ENCODE results near the gene CACNB2. TPM values are rescaled to one million over a fixed set of nuclear protein-coding genes. Genes with fewer than 3 reads are reported as not detected.
"Not testable (repeated sequence)": the region's sequence is repeated elsewhere in the genome, so short reads cannot be mapped to it uniquely, and the experiment has no call there.

The CACNB2 gene
- total RNA-seq, 1 donor from 2014 or later = 45.6 TPM

DNA sequence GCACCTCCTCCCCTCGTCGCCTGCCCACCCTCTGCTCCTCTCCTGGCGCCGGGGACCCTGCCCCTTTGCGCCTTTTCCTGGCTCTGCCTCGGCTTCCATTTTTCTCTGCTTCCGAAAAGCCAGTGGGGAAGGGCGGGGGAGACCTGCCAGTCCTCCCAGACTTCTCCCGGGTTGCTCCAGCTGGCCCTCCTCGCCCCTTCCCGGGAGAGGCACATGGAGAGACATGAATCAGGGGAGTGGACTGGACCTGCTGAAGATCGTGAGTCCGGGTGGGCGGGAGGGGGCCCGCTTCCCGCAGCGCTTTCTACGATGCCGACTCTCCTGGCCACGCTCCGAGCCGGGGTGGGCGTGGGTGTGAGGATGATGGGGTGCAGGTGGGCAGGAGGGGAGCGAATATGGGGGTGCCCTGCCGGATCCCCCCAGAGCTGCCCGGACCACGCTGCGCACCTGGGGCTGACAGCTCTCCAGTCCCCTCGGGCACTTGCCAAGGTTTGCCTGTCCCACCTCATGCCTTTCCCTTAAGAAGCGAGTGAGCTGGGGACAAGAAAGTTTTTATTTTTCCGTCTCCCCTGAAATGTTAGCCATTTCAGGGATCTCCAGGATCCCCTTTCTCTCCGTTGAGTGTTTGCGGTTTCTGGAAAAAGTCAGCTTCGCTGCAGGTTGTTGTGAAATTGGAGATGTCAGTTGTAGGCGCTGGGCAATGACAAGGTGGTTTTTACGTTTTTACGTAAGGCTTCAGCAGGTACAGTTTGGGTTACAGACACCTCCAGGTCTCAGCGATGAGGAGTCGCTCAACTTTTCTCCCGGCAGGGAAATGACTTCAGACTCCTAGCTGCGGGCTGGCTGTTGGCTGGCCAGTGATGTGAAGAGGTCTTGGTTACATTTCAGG, 977 bp downstream of the CACNB2 start:
- DNase-seq (ENCODE audit: missing footprints) (no peak), ATAC-seq (peak; percentile 21)
- intact Hi-C loops (cut with DNase I) = loop anchor here (2.0 to 10.0 kb wide), 3 partner anchors 40 to 230 kb away; no protein-coding TSS in a partner anchor

- intact Hi-C loops (cut with DNase I) = loop anchor here (2.0 to 10.0 kb wide), 2 partner anchors 69 to 163 kb away; no protein-coding TSS in a partner anchor
- DNase-seq (ENCODE audit: missing footprints) = no peak
- ATAC-seq = no peak
These were observed 1.9 kb downstream of the CACNB2 start for GRCh38 chr10:18142151-18142550.

GRCh38 chr10:18144396-18144795, 4.2 kb downstream of the CACNB2 start:
- DNase-seq (ENCODE audit: missing footprints) = no peak
- ATAC-seq = no peak
- intact Hi-C loops (cut with DNase I) = loop anchor here (10.0 kb wide), 1 partner anchor 160 kb away; no protein-coding TSS in a partner anchor

GRCh38 chr10:18144928-18145327, 4.7 kb downstream of the CACNB2 start:
- intact Hi-C loops (cut with DNase I) = loop anchor here (10.0 kb wide), 1 partner anchor 160 kb away; no protein-coding TSS in a partner anchor
- ATAC-seq (peak; percentile 81), DNase-seq (ENCODE audit: missing footprints) (peak; percentile 76)

DNA sequence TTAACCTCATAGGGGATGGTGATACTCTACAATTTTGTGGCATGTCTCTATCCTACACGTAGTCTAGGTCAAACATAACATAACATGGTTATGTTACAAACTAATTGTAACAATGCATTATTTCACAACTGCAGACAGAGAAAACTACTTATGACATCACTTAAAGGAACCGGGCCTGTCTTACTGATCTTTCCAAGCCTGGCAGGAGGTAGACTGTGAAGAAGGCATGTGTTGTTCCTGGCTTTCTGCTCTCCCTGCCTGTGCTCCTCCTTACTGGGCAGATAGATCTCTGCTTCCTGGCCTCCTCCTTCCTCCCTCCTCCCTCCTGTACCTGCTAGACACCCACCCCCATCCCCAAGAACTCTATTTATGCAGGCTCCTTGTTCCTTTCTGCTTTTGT, 5.4 kb downstream of the CACNB2 start:
- intact Hi-C loops (cut with DNase I) = loop anchor here (10.0 kb wide), 1 partner anchor 159 kb away; no protein-coding TSS in a partner anchor
- ATAC-seq = no peak
- DNase-seq (ENCODE audit: missing footprints) = no peak

GRCh38 chr10:18149196-18149800, 9.1 kb downstream of the CACNB2 start:
- intact Hi-C loops (cut with DNase I) = loop anchor here (10.0 kb wide), 1 partner anchor 156 kb away; no protein-coding TSS in a partner anchor
- no peak for ATAC-seq
- DNase-seq (ENCODE audit: missing footprints) = no peak

- intact Hi-C loops (cut with DNase I) = no loop called here
- ATAC-seq (no peak), DNase-seq (ENCODE audit: missing footprints) (no peak)
These were observed 11.2 kb downstream of the CACNB2 start for GRCh38 chr10:18151356-18151890.

DNA sequence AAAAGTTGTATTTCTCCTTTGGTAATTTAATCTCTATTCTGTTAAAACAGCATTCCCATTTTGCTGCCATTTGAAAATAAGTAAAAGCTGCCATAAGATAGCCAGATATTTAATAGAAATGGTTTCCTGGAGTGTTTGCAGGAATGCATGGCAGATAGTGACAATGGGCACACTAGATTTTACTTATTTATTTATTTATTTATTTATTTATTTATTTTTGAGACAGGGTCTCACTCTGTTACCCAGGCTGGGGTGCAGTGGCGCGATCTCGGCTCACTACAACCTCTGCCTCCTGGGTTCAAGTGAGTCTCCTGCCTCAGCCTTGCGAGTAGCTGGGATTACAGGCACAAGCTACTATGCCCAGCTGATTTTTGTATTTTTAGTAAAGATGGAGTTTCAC, 13.2 kb downstream of the CACNB2 start:
- DNase-seq (ENCODE audit: missing footprints); intact Hi-C loops (cut with DNase I); ATAC-seq: not testable (repeated sequence)

DNA sequence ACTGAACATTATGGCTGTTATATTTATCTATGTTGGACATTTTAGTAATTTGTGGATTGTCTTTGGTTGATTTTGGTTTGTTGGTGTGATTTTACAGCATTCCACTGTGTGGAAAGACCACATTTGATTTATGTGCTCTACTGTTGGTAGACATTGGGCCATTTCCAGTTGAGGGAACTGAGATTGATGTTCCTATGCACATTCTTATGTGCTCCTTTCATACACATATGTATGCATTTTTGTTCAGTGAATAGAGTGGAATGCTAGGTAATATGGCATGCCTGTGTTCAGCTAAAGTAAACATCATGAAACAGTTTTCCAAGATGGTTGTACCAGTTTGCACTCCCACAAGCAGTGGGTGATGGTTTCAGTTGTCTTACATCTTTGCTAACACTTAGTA, 15.1 kb downstream of the CACNB2 start:
- DNase-seq (ENCODE audit: missing footprints) (no peak), ATAC-seq (no peak)
- intact Hi-C loops (cut with DNase I) = no loop called here

- intact Hi-C loops (cut with DNase I); ATAC-seq; DNase-seq (ENCODE audit: missing footprints): not testable (repeated sequence)
These were observed 16.6 kb downstream of the CACNB2 start for GRCh38 chr10:18156797-18157196.

- intact Hi-C loops (cut with DNase I) = no loop called here
- DNase-seq (ENCODE audit: missing footprints) (no peak), ATAC-seq (no peak)
These were observed 17.7 kb downstream of the CACNB2 start for GRCh38 chr10:18157881-18158280.

DNA sequence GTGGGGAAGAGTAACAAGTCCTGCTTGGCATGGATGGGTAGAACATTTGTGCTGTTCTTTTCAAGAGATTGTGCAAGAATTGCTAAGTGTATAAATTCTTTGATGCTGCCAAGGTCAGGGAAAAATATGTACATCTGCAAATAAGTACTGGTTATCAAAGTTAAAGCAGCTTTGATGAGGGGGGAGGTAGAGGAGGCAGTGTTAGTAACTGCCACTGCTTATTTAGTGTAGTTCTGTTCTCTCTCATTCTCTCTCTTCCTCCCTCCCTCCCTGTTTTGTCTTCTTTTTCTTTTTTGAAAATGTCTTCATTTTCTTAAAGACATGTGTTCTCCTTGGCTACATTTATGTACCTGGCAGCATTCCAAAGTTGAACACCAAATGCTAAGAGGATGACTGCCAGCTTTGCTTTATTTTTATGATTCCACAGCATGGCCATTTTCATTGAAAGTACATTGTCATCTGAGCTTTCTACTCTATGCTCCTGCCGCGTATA, 18.6 kb downstream of the CACNB2 start:
- ATAC-seq (peak; percentile 39), DNase-seq (ENCODE audit: missing footprints) (no peak)
- intact Hi-C loops (cut with DNase I) = no loop called here

DNA sequence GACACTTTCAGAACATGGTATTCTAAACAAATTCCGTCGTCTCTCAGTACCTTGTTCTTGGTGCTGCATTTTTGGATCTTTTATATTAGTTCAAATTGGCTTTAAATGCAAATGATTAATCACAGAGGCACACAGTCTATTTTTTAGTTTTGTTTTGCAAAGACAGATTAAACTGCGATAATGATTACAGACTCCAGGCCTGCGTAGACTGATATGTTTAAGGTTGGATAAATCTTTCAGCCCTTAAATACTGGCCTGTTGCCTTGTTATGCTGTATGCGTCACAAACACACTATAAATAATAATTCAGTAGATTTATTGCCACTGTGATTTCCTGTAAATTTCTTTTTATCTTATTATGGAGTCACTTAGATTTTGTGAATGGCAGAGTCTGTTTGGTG, 19.3 kb downstream of the CACNB2 start:
- intact Hi-C loops (cut with DNase I) = no loop called here
- ATAC-seq (no peak), DNase-seq (ENCODE audit: missing footprints) (no peak)

DNA sequence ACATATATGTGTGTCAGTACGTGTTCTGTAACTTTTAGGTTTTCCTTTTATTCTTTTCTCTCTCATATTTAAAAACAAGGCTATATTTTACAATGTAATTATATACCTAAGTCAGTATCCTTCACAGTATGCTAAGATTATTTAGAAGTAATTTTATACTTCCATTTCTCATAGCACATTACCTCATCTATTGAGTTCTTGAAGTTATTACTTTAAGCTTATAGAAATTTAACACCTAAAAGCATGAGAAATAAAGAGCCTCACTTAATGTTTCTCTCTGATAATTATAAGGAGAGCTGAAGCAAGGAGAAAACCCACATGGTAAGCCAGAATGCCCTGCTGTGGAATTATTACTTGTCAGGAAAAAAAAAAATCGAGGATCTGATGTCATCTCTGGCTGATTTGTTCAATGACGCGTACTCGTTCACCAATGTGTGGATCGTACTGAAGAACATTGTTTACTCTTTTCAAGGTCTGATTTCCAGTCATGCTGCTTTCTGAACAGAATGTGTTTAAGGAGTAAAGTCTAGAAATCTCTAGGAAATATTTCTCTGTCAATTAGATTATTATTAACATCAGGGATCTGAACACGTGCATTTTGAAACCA, 21.9 kb downstream of the CACNB2 start:
- no peak for DNase-seq (ENCODE audit: missing footprints)
- ATAC-seq = no peak
- intact Hi-C loops (cut with DNase I) = no loop called here

DNA sequence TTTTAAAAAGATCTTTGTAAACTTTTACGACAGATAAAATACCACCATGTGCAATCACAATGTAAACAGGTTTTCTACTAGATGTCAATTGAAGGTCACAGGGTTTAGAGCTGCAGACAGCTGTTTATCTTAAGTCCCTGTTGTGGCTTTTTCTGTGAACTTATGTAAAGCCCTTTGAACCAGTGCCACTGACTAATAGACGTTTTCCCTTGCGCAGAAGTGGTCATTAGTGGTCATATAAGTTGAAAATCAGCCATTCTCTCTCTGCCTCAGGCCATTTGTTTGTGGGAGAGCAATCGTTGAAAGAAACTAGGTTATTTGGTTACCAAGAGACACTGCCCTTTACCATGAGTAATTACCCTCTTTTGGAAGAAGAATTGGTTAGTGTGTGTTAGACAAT, 23.9 kb downstream of the CACNB2 start:
- no peak for ATAC-seq
- DNase-seq (ENCODE audit: missing footprints) = no peak
- intact Hi-C loops (cut with DNase I) = no loop called here

DNA sequence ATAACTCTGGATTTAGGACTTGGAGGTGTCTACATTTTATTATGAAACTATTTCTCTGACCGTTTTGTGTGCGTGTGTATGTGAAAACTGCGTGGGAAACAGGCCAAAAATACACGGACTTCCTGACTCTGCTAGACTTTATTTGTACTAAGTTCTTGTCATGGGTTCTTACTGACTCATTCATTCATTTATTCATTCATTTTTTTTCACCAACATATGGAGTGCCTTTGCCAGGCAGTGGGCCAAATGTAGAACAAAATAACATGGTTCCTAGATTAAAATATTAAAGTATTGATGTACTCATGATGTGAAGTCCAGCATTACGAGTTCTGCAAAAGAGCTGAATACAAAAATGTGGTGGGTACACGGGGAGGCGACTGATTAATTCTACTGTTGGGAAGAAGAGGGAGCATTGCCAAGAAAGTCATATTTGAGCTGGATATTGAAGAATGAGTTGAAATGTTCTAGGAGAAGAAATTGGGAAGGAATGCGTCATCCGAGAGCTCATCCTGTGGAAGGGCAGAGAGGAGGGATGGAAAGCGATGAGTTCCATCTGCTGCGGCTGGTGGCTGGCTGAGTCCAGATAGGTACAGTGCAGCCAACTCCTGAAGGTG, 24.6 kb downstream of the CACNB2 start:
- ATAC-seq = no peak
- DNase-seq (ENCODE audit: missing footprints) = no peak
- intact Hi-C loops (cut with DNase I) = no loop called here

- intact Hi-C loops (cut with DNase I) = no loop called here
- ATAC-seq (no peak), DNase-seq (ENCODE audit: missing footprints) (no peak)
These were observed 38.7 kb downstream of the CACNB2 start for GRCh38 chr10:18178854-18179483.

DNA sequence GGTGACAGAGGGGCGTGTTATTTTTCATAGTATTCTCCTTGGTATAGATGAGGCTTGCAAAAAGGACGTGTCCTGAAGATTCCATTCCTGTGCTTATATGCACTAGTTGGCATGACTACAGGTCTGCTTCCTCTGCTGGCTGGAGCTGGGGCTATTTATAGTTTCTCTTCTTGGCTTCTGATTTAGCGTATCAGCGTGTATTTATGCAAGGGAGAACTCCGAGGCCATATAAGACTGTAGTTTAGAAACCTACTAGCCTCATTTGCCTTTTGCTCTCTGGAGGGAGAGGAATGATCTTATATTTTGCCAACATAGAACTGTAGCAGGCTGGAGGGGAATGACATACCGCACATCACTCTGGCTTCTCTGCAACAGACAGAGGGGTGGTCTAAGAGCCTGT, 39.7 kb downstream of the CACNB2 start:
- peak; percentile 90 for ATAC-seq
- intact Hi-C loops (cut with DNase I) = loop anchor here (2.0 kb wide), 1 partner anchor 39 kb away; the partner anchor contains the start of gene CACNB2

More for the DNA sequence above, 39.7 kb downstream of the CACNB2 start:
- DNase-seq (ENCODE audit: missing footprints) = no peak
